Measurements from ENCODE around the gene DDX1. TPM values are rescaled to one million over a fixed set of nuclear protein-coding genes. Genes with fewer than 3 reads are reported as not detected.

Gene DDX1
- total RNA-seq, 1 experiment from 2014 or later = 154 TPM

DNA sequence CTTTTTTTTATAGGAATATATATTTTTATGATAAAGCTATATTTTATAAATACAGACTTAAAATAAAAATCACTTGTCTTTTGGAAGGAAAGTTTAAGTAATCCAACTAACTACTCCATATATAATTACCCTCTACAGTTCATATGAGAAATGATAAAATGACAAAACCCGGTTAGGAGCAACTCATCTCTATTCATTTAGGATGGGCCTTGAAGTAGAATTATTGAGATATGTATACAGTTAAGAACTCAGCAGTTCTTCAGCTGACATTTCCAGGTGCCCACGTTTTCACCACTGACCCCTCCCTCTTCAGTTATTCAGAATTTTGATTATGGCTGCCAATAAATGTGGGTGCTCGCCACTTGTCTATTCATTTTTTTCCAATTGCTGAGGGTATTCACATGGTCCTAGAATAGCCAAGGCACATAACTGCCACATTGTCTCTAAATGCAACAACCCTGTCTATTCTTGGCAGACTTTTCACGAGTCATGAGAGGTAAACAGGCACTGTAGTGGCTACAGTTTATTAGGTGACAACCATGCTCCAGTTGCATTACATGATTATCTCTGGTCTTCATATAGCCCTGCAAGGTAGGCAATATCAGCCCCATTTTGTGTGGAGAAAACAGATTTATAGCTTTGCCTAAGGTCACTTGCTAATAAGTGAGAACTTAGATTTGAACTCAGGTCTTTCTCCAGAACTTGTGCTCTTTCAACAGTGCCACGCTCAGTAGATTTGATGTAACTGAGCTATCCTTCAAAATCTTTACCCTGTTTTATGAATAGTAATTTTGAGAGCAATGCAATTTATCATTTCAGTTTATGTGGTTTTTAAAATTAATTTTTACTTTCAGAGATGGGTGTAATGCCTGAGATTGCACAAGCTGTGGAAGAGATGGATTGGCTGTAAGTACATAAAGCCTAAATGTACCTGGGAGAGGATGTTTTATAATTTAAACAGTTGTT, 2.9 kb downstream of the DDX1 start:
- no TSS peak for BruUV-seq (replicated peaks)
- CTCF ChIA-PET = no interaction called here
- Histone ChIP-seq H3K9me3 (ENCODE audit: low read depth, low read length, poor library complexity, severe bottlenecking) (no peaks in the 10 kb centered on the region), H3K27me3 (replicated peaks; ENCODE audit: insufficient read depth, low read depth, low read length, poor library complexity) (no peaks in the 10 kb centered on the region), H3K27ac (ENCODE audit: low read depth, low read length, poor library complexity, severe bottlenecking) (no peak overlapping the region), H3K4me1 (ENCODE audit: insufficient read depth, low read length, poor library complexity, severe bottlenecking) (peaks cover 5% of the 10 kb centered on the region), H3K36me3 (ENCODE audit: insufficient read depth, low read length, poor library complexity, severe bottlenecking) (peaks cover 45% of the 10 kb centered on the region), H3K4me3 (ENCODE audit: low read depth, low read length, poor library complexity, severe bottlenecking) (no peak overlapping the region)
- intact Hi-C loops (cut with micrococcal nuclease; ENCODE audit: unreplicated experiment) = no loop called here
- no peak for TF ChIP-seq EZH2 (IDR thresholded peaks at IDR 0.05; ENCODE audit: borderline replicate concordance, low read depth, low read length, poor library complexity, severe bottlenecking)
- TF ChIP-seq, protein P1, sequence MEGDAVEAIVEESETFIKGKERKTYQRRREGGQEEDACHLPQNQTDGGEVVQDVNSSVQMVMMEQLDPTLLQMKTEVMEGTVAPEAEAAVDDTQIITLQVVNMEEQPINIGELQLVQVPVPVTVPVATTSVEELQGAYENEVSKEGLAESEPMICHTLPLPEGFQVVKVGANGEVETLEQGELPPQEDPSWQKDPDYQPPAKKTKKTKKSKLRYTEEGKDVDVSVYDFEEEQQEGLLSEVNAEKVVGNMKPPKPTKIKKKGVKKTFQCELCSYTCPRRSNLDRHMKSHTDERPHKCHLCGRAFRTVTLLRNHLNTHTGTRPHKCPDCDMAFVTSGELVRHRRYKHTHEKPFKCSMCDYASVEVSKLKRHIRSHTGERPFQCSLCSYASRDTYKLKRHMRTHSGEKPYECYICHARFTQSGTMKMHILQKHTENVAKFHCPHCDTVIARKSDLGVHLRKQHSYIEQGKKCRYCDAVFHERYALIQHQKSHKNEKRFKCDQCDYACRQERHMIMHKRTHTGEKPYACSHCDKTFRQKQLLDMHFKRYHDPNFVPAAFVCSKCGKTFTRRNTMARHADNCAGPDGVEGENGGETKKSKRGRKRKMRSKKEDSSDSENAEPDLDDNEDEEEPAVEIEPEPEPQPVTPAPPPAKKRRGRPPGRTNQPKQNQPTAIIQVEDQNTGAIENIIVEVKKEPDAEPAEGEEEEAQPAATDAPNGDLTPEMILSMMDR (conservative IDR thresholded peaks at IDR 0.05; ENCODE audit: low read depth, low read length) = no peak
- POLR2A ChIA-PET (ENCODE audit: low non-redundant PET) = no interaction called here
- no peak for DNase-seq (ENCODE audit: low spot score)

- POLR2A ChIA-PET (ENCODE audit: low non-redundant PET) = no interaction called here
- peaks cover 53% of the 10 kb centered on the region for H3K36me3 ChIP-seq (ENCODE audit: insufficient read depth, low read length, poor library complexity, severe bottlenecking)
- CTCF ChIA-PET = no interaction called here
Measured at GRCh38 chr2:15595342-15595905, 3.8 kb downstream of the DDX1 start.

GRCh38 chr2:15595936-15596335, 4.3 kb downstream of the DDX1 start:
- BruUV-seq (replicated peaks) = no TSS peak
- CTCF ChIA-PET = no interaction called here
- TF ChIP-seq EZH2 (IDR thresholded peaks at IDR 0.05; ENCODE audit: borderline replicate concordance, low read depth, low read length, poor library complexity, severe bottlenecking) = no peak
- TF ChIP-seq, protein P1 (conservative IDR thresholded peaks at IDR 0.05; ENCODE audit: low read depth, low read length) = no peak

More at GRCh38 chr2:15595342-15595905, 3.8 kb downstream of the DDX1 start:
- no peak for DNase-seq (ENCODE audit: low spot score)
- no peak overlapping the region for H3K4me3 ChIP-seq (ENCODE audit: low read depth, low read length, poor library complexity, severe bottlenecking)
- no peaks in the 10 kb centered on the region for H3K9me3 ChIP-seq (ENCODE audit: low read depth, low read length, poor library complexity, severe bottlenecking)
- TF ChIP-seq, protein P1 (conservative IDR thresholded peaks at IDR 0.05; ENCODE audit: low read depth, low read length) = no peak
- no peak for TF ChIP-seq EZH2 (IDR thresholded peaks at IDR 0.05; ENCODE audit: borderline replicate concordance, low read depth, low read length, poor library complexity, severe bottlenecking)
- no peak overlapping the region for H3K27ac ChIP-seq (ENCODE audit: low read depth, low read length, poor library complexity, severe bottlenecking)
- H3K4me1 ChIP-seq (ENCODE audit: insufficient read depth, low read length, poor library complexity, severe bottlenecking) = peaks cover 5% of the 10 kb centered on the region
- BruUV-seq (replicated peaks) = no TSS peak
- intact Hi-C loops (cut with micrococcal nuclease; ENCODE audit: unreplicated experiment) = no loop called here
- no peaks in the 10 kb centered on the region for H3K27me3 ChIP-seq (replicated peaks; ENCODE audit: insufficient read depth, low read depth, low read length, poor library complexity)

More at GRCh38 chr2:15595936-15596335, 4.3 kb downstream of the DDX1 start:
- Histone ChIP-seq H3K36me3 (ENCODE audit: insufficient read depth, low read length, poor library complexity, severe bottlenecking) (peaks cover 58% of the 10 kb centered on the region), H3K27ac (ENCODE audit: low read depth, low read length, poor library complexity, severe bottlenecking) (no peak overlapping the region), H3K9me3 (ENCODE audit: low read depth, low read length, poor library complexity, severe bottlenecking) (no peaks in the 10 kb centered on the region), H3K4me3 (ENCODE audit: low read depth, low read length, poor library complexity, severe bottlenecking) (no peak overlapping the region), H3K27me3 (replicated peaks; ENCODE audit: insufficient read depth, low read depth, low read length, poor library complexity) (no peaks in the 10 kb centered on the region), H3K4me1 (ENCODE audit: insufficient read depth, low read length, poor library complexity, severe bottlenecking) (peaks cover 4% of the 10 kb centered on the region)
- DNase-seq (ENCODE audit: low spot score) = no peak
- intact Hi-C loops (cut with micrococcal nuclease; ENCODE audit: unreplicated experiment) = no loop called here
- POLR2A ChIA-PET (ENCODE audit: low non-redundant PET) = no interaction called here
